ENCODE results near the gene FOXO1.

Gene FOXO1

GRCh38 chr13:40552895-40553294 lies 113.5 kb downstream of the FOXO1 start:
- TF ChIP-seq EZH2 (IDR thresholded peaks at IDR 0.05; ENCODE audit: borderline replicate concordance, low read depth, low read length, severe bottlenecking) (no peak), CTCF (IDR thresholded peaks at IDR 0.05; ENCODE audit: borderline replicate concordance, extremely low read depth, low read length, poor library complexity, severe bottlenecking) (no peak)
- Histone ChIP-seq H3K79me2 (ENCODE audit: insufficient read depth, low read length) (no peaks in the 10 kb centered on the region), H3K9me3 (ENCODE audit: insufficient read depth, low read length, severe bottlenecking) (no peaks in the 10 kb centered on the region), H3K27ac (ENCODE audit: low read length) (no peak overlapping the region), H3K27me3 (ENCODE audit: insufficient read depth, low read length, poor library complexity) (no peaks in the 10 kb centered on the region), H2AFZ (ENCODE audit: low read depth, low read length) (no peak overlapping the region), H3K4me3 (ENCODE audit: low read depth in 1 of 2, low read length in 2 of 2) (no peak overlapping the region), H3K9ac (ENCODE audit: low read depth, low read length) (no peak overlapping the region), H3K36me3 (ENCODE audit: insufficient read depth, low read length) (no peaks in the 10 kb centered on the region), H3K4me1 (ENCODE audit: insufficient read depth, low read length) (no peaks in the 10 kb centered on the region), H3K4me2 (ENCODE audit: insufficient read depth, low read length) (no peak overlapping the region), H4K20me1 (ENCODE audit: insufficient read depth, low read length) (no peaks in the 10 kb centered on the region)
- DNase-seq (no peak), ATAC-seq (ENCODE audit: insufficient read depth, low read depth) (no peak)

GRCh38 chr13:40550130-40550529 lies 116.3 kb downstream of the FOXO1 start:
- H4K20me1 ChIP-seq (ENCODE audit: insufficient read depth, low read length), result no peaks in the 10 kb centered on the region
- no peaks in the 10 kb centered on the region for H3K36me3 ChIP-seq (ENCODE audit: insufficient read depth, low read length)
- H3K4me2 ChIP-seq (ENCODE audit: insufficient read depth, low read length), result no peak overlapping the region
- H3K9ac ChIP-seq (ENCODE audit: low read depth, low read length), result no peak overlapping the region
- no peaks in the 10 kb centered on the region for H3K79me2 ChIP-seq (ENCODE audit: insufficient read depth, low read length)
- H3K4me3 ChIP-seq (ENCODE audit: low read depth in 1 of 2, low read length in 2 of 2), result no peak overlapping the region
- ATAC-seq (ENCODE audit: insufficient read depth, low read depth) (no peak), DNase-seq (no peak)
- no peak overlapping the region for H3K27ac ChIP-seq (ENCODE audit: low read length)
- H2AFZ ChIP-seq (ENCODE audit: low read depth, low read length), result no peak overlapping the region
- no peaks in the 10 kb centered on the region for H3K4me1 ChIP-seq (ENCODE audit: insufficient read depth, low read length)
- TF ChIP-seq EZH2 (IDR thresholded peaks at IDR 0.05; ENCODE audit: borderline replicate concordance, low read depth, low read length, severe bottlenecking) (no peak), CTCF (IDR thresholded peaks at IDR 0.05; ENCODE audit: borderline replicate concordance, extremely low read depth, low read length, poor library complexity, severe bottlenecking) (no peak)
- H3K9me3 ChIP-seq (ENCODE audit: insufficient read depth, low read length, severe bottlenecking), result no peaks in the 10 kb centered on the region
- H3K27me3 ChIP-seq (ENCODE audit: insufficient read depth, low read length, poor library complexity), result no peaks in the 10 kb centered on the region

- H3K79me2 ChIP-seq (ENCODE audit: insufficient read depth, low read length), result no peaks in the 10 kb centered on the region
- no peaks in the 10 kb centered on the region for H3K27me3 ChIP-seq (ENCODE audit: insufficient read depth, low read length, poor library complexity)
- TF ChIP-seq CTCF (IDR thresholded peaks at IDR 0.05; ENCODE audit: borderline replicate concordance, extremely low read depth, low read length, poor library complexity, severe bottlenecking), result no peak
- TF ChIP-seq EZH2 (IDR thresholded peaks at IDR 0.05; ENCODE audit: borderline replicate concordance, low read depth, low read length, severe bottlenecking), result no peak
- H4K20me1 ChIP-seq (ENCODE audit: insufficient read depth, low read length), result no peaks in the 10 kb centered on the region
- no peak overlapping the region for H2AFZ ChIP-seq (ENCODE audit: low read depth, low read length)
- no peak for DNase-seq
- no peaks in the 10 kb centered on the region for H3K4me1 ChIP-seq (ENCODE audit: insufficient read depth, low read length)
- H3K4me3 ChIP-seq (ENCODE audit: low read depth in 1 of 2, low read length in 2 of 2), result no peak overlapping the region
- H3K36me3 ChIP-seq (ENCODE audit: insufficient read depth, low read length), result no peaks in the 10 kb centered on the region
- H3K9ac ChIP-seq (ENCODE audit: low read depth, low read length), result no peak overlapping the region
- no peaks in the 10 kb centered on the region for H3K9me3 ChIP-seq (ENCODE audit: insufficient read depth, low read length, severe bottlenecking)
- H3K4me2 ChIP-seq (ENCODE audit: insufficient read depth, low read length), result no peak overlapping the region
- no peak overlapping the region for H3K27ac ChIP-seq (ENCODE audit: low read length)
- no peak for ATAC-seq (ENCODE audit: insufficient read depth, low read depth)
These were observed 116.8 kb downstream of the FOXO1 start for GRCh38 chr13:40549500-40550094.

Data from DND-41 (cell line).